HG02885 (cell line): ENCODE measurements around the gene PRKCQ.
"Not testable (repeated sequence)": the region's sequence is repeated elsewhere in the genome, so short reads cannot be mapped to it uniquely, and the experiment has no call there.

Experiments
- ATAC-seq: cut with Tn5 transposase; IDR thresholded peaks from one replicate; pipeline ENCODE4 v1.9.1; 2021; ENCODE audit warnings: mild to moderate bottlenecking; ENCODE audit not compliant: unreplicated experiment, poor library complexity

The PRKCQ gene

DNA sequence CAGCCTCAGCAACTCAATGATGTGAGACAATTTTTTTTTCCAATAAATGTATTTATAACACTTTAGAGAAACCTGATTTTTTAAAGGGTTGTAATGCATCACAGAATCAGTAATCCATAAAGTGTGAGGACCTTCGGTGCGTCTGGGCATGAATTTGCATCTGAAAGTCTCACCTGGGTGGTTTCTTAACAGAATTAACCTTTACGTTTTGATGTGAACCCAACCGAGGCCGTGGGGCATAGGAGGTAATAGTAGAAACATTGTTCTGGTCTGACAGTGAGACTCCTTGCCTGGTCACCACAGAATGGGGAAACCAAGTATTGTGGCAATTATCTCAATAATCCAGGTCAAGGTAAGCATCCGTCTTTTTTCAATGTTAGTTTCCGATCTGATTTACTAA is 114.6 kb downstream of the PRKCQ start:
- no peak for ATAC-seq

DNA sequence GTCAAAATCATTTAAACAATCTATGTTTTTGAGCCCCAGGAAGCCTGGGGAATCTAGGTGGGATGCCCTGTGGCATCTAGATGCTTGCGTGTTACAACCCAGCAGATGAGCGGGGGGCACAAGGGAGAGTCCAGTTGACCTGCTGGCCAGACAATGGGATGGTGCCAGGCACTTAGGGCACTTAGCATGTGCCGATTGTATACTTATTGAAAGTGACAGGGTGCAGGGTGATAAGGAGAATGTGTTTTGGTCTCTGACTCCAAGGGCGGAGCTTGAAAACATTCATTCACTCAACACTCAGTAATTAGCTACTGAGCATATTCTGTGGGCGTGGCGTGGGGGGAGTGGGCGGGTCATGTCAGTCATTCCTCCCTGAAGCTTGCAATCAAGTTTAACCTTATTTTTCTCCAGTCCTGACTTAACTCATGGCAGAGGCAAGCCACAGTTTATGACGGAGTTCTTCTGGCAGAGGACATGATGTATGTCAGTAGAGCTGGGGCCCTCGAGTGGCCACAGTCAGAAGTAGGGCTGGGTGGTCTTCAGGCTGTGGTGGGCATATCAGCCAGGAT is 115.1 kb downstream of the PRKCQ start:
- ATAC-seq, result no peak

DNA sequence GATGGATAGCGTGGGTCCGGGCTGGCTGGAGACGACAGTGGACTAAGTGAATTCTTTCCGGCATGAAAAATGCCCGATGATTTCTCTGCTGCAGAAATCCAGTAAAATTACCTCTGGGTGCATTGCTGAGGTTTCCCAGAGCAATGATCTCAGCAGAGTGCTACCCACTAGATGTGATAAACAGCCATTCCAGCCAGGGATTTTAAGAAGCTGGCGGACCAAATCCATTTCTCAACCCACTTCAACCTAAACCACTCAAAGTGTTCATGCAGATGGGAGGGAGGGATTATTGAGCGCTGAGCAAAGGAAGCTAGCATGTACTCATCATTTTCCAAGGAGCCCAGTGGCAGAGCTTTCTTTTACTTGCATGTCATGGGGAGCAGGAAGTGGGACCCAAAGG is 116.7 kb downstream of the PRKCQ start:
- ATAC-seq, result no peak

DNA sequence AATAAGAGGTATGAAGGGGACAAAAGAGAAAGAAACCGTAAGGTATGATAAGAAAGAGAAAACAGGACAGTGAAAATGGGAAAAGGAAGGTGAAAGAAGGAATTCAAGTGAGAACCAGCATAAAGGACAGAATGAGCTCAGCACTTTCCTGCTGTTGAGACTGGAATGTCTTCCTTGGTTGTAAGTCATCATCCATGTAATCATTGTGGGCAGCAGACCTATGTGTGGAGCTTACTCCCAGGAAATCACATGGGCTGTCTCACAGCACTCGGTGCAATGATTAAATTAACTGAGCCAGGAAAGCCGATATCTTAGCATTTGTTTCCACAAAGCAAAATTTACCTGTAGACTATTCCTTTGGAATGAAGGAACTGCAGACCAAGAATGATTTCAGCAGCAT is 118.1 kb downstream of the PRKCQ start:
- no peak for ATAC-seq

DNA sequence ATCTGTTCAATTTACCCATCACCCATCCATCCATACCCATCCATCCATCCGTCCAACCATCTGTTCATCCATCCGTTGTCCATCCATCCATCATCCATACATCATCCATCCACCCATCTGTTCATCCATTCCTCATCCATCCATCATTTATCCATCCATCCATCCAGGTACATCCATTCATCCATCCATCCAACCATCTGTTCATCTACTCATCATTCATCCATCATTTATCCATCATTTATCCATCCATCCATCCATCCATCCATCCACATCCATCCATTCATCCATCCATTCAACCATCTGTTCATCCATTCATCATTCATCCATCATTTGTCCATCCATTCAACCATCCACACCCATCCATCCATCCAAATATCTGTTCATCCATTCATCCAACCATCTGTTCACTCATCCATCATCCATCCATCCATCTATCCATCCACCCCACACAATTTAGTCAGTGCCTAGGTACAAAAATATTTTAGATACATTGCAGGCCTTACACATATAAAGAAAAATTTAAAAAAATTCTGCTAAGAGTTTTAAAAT is 119.1 kb downstream of the PRKCQ start:
- no peak for ATAC-seq

DNA sequence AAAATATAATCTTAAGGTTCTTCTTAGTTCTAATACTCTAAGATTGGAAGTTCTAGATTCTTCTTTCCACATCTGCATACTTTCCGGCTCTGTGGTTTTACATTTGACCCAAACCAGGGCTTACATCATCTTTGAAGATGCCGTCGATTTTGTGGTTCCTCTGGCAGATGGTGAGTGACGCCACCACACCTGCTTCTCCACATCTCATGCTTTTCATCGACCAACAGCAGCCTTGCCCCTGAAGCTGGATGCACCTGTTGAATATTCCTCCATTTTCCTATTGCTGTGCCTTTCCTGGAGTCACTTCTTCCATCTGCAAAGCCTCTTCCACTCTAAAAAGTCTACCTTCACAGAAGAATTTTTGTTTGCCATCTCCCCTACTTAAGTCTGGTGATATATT is 121.3 kb downstream of the PRKCQ start:
- no peak for ATAC-seq

DNA sequence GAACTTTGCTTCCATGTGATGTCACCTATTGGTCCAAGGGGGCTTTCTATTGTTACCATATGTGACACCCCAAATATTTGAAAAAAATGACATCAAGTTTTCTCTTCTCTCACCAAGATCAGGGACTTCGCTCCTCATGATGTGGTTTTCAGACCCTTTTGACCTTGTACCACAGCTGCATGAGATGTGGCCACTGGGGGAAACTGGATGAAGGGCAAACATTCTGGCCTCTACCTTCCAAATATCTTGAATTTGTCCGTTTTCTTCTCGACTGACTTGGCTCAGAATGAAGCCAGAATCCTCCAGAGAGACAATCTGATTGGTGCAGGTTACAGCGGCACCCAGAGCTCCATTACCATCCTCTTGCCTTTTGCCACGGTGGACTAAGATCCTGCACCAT is 122.7 kb downstream of the PRKCQ start:
- ATAC-seq, result no peak

DNA sequence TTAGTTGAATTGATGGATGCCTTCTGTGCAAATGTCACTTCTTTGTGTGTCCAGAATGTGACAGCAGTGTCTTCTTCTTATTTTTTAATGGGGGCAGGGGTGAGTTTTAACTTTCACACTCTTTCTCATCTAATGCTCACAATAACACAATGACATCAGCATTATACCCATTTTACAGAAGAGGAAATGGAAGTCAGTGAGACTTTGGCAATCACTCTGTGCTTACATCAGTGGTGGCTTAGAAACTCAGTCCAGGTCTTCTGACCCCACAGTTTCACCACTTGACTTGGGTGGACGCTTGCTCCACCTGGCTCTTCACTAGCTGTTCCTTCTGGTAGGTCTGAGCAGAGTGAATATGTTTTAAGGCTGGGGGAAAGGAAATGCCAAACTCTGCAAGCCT is 124.0 kb downstream of the PRKCQ start:
- ATAC-seq, result no peak

DNA sequence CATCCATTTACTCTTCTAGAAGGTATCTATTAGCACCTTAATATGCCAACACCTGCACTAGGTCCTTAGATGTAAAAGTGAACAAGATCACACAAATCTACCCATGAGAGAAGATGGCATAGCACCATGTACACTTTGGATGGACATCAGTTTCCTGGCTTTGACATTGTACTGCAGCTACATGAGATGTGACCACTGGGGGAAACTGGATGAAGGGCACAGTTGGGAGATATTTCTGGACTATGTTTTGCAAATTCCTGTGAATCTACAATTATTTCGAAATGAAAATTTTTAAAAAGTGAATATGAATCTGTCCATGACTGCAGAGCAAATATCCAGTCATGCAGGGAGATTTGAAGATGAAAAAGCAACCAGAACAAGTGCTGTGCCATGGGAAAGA is 124.5 kb downstream of the PRKCQ start:
- ATAC-seq, result no peak

DNA sequence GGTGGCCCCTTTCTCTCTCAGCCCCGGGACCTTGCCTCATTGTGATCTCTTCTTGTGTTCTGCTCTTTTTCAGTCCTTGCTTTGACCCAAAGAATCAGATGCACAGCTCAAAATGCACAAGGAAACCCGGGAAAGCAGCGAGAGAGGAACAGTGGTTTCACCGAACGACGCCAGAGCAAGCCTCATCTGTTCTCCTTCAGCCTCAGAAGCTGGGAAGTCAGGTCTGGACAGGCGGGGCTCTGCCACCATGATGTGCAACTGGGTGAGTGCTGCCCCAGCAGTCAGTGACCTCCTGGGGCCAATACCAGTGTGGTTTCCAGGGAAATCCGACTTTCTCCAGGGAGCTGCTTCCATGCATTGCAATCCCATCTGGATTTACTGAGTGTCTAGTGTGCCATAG is 133.4 kb downstream of the PRKCQ start:
- ATAC-seq, result no peak

DNA sequence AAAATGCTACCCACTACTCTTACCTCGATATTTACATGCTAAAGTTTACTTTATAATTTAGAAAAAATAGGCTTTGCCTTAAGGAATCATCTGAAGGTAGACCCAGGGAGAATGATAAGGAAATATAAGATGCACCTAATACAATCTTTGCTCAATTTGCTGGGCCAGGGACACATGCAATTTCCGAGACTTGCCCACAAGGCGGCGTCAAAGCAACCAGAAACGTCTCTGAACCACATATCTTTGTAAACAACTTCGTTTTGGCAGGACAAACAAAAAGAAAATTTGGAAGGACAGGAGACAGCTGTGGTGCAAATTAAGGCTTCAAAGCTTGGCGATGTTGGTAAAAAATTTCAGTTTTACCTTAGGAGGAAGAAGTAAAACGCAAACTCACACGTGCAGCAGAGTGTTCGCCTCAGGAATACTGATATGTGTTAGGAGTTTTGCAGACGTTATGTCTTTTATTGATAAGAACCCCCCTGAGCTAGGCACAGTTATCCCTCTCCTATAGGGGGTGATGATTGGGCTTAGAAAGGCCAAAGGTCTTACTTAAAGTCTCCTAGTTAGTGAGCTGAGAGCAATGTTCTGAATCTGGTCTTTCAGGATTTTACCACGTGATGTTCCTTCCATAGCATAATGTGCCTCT is 134.3 kb downstream of the PRKCQ start:
- no peak for ATAC-seq

DNA sequence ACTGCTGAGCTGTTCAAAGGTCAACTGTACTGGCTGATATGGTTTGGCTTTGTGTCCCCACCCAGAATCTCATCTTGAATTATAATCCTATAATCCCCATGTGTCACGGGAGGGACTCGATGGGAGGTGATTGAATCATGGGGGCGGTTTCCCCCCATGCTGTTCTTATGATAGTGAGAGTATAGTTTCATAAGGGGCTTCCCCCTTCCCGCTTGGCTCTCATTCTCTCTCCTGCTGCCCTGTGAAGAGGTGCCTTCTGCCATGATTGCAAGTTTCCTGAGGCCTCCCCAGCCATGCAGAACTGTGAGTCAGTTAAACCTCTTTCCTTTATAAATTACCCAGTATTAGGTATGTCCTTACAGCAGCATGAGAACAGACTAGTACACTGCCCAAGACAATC is 140.2 kb downstream of the PRKCQ start:
- ATAC-seq, result not testable (repeated sequence)

DNA sequence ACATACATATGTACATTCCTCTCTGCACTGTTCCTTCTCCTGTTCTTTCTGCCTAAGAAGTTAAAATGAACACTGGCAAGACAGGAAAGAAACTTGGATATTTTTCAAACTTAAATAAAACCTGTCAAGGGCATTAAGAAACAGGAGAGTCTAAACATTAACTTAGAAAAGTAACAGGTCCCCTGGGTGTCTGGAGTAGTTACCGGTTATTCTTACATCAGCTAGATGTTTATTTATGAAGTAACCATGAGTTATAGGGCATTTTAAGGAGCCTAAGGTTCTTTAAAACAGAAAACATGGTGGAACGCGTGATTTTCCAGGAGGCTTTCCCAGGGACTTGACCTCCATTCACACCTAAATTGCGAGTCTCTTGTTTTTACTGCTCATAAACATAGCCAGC is 148.2 kb downstream of the PRKCQ start:
- ATAC-seq, result no peak

DNA sequence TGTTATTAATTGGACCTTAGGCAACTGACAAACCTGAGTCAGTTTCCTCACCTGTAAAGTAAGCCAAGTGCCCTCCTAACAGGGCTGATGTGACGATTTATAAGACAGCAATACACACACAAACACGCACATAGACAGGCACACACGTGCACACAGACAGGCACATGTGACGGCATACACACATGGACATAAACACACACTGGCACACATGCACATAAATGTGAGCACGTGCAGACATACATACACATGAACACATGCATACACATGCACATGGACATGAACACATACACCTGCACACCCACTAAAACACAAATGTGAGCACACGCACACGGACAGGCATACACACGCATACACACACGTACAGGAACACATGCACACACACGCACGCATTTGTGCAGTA is 148.9 kb downstream of the PRKCQ start:
- ATAC-seq, result no peak

DNA sequence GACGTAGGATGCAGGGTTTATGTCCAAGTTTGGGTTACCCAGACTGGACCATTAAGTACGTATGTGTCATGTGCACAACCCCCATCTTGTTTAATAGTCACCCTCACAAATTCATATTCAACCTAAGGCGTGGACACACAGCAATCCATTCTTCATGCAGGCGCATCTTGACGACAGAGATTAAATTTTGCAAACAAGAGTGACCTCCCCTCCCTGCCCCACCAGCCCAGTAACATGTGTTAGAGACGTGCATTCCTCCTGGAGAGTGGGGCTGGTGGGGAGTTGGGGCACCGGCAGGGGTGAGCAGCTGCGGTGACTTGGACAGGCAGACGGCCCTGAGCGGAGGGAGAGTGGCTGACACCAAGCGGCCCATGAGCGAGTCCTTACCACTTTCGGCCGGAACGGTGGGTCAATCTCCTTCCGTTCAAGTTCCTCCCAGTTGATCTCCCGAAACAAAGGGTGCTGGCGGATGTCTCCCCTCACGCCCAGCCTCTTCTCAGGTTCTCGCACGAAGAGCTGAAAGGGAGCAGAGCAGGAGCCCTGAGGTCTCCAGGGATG is 149.6 kb downstream of the PRKCQ start:
- no peak for ATAC-seq

DNA sequence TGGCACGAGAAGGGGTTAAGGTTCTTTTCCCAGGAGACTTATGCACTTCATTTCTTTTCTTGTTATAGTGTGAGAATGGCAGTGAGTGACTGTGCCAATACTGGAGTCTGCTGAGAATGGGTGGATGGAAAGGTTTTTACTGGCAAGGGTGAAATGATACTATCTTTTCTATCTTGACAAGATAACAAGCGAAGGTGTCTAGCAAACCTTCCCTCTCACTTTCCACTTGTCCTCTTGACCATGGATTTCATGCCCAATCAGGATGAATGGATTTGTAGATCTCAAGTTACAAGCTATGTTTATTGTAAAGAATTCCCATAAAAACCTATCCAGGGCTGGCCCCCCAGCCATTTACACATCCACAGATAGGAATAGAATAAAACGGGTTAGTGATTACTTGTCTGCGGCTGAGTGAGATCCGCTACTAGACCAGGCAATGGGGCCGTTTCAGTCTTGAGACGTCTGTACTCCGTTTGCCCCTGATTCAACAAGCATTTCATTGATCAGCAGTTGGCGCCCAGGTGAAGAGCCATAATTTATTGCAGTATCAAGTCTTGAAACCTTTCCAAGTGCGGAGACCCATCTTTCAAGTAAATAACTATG is 152.6 kb downstream of the PRKCQ start:
- no peak for ATAC-seq

DNA sequence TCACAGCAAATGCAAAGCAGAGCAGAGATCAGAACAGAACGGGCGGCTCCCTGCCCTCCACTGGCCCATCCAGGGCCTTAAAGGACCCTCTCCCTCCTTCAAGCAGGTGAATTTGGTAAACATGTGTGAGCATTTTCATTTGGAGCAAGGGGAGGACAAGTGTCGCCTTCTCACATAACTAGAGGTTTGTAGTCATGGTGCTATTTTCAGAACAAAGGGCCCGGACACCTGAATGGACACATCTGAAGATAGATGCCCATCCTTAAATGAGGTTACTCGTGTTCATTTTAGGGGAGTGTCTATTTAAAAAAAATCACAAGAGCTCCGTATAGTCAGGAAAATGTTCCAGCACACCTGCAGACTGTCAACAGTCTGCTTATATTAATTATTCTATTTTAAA is 153.8 kb downstream of the PRKCQ start:
- ATAC-seq, result no peak

DNA sequence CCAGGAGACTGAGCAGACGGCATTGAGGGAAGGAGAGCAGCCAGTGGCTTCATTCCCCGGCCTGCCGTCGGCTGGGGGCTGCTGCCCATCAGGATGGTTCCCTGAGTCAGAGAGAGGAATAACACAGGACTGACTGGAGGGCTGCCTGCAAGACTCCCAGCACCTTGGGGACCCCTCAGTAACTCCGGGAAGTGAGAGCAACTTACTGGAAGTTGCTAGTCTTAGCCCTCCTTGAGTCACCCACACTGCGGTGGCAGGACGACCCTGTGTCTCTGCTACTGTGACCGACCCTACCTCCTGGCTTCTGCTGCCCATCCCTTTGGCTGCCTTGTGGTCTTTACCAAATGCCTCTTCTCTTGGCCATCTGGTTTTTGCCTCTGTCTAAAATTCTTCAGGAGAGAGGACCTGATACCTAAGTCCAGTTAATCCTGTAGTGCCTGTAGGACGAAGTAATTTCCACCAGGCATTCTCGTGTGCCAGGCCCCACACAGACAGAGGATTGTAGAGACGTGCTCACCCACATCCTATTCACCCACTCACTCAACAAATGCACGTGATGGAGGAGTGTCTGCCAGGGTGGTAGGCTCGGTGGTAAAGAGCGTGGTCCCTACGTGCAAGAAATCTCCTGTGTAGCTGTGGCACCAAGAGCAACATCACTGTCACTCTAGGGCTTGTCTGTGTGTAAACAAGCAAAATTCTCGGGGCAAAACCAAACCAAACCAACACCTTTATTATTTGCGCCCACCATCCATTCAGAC is 156.5 kb downstream of the PRKCQ start:
- no peak for ATAC-seq

DNA sequence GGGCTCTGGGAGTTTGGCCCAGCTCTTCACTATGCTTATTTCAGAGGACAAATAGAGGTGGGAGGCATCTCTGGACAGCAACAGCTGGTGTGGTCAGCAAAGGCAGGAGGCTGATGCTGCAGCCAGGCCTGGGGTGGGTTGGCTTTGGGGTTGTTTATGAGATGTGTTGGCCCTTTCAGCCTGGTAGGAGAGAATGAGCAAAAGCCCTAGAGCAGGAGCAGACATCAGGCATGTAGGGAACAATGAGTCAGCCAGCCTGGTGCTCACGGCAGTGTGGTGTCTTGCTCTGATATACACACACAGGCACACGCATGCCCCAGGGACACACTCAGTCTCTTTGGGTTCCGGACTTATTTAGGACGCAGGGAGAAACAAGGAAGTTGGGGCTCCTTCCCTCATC is 157.1 kb downstream of the PRKCQ start:
- no peak for ATAC-seq

DNA sequence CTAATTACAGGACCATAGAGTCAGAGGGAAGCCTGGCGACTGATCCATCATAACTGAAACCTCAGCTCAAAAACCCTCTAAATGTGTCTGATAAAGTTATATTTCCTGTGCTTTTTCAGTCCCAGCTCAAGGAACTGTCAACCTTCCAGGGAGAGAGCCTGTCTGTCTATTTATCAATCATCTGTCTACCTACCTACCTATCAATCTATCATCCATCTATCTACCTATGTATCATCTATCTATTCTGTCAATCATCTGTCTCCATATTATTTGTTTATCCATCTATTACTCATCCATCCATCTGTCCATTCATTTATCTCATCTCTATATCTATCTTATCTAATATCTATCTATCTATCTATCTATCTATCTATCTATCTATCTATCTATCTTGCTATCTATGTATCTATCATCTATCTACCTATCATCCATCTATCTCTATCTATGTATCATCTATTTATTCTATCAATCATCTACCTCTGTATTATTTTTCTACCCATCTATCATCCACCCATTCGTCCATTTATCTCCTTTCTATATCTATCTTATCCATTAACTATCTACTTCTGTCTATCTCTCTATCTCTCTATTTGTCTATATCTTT is 161.4 kb downstream of the PRKCQ start:
- no peak for ATAC-seq

DNA sequence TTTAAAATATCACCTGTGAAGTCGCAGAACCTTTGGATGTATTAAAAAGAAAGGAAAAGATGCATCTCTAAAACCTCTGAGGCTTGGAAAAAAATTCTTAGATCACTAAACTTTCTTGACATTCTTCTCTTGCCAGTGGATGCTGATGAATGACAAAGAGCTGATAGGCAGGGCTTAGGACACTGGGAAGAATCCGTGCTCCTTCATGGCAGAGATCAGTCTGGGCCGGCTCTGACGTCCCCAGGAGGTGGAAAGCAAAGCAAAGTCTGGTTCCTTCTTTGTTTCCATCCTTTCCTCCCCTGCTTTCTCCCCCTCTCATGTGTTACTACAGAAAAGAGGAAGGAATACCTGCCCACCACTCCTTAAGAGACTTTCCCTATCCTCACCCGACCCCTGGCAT is 161.9 kb downstream of the PRKCQ start:
- ATAC-seq, result no peak
